ENCODE results near the gene EFCAB12.
A peak's percentile ranks its signal among the peaks of the same experiment; 100 is the strongest.

DNA sequence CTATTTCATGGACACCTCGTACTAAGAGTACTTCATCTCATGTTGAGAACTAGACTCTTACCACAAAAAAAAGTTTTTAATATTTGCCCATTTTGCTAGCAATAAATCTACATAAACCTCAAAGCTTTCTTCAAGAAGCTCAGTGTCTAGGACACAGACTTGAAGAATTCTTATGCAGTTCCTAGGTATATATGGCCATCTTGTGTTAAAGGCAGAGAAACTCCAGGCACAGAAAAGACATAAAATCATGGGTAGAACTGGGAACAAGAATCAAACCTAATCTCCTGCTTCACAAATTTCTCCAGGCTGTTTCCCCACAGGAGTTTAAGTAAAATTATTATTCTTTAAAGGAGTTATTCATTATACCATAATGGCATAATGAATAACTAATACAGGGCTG is 6.9 kb upstream of the EFCAB12 start:
- TF ChIP-seq RAD21 (IDR thresholded peaks at IDR 0.05; ENCODE audit: insufficient read depth, low read depth, low read length) (peak; percentile 53), SREBF2 (IDR thresholded peaks at IDR 0.05; ENCODE audit: low read length) (no peak), GABPA (IDR thresholded peaks at IDR 0.05; ENCODE audit: low read depth) (no peak)
- TF ChIP-seq, protein P1, sequence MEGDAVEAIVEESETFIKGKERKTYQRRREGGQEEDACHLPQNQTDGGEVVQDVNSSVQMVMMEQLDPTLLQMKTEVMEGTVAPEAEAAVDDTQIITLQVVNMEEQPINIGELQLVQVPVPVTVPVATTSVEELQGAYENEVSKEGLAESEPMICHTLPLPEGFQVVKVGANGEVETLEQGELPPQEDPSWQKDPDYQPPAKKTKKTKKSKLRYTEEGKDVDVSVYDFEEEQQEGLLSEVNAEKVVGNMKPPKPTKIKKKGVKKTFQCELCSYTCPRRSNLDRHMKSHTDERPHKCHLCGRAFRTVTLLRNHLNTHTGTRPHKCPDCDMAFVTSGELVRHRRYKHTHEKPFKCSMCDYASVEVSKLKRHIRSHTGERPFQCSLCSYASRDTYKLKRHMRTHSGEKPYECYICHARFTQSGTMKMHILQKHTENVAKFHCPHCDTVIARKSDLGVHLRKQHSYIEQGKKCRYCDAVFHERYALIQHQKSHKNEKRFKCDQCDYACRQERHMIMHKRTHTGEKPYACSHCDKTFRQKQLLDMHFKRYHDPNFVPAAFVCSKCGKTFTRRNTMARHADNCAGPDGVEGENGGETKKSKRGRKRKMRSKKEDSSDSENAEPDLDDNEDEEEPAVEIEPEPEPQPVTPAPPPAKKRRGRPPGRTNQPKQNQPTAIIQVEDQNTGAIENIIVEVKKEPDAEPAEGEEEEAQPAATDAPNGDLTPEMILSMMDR (IDR thresholded peaks at IDR 0.05 in 2 of 3, conservative IDR thresholded peaks at IDR 0.05 in 1 of 3; ENCODE audit: control insufficient read depth in 2 of 3, extremely low read depth in 1 of 3, insufficient read depth in 1 of 3, low read depth in 3 of 3, low read length in 3 of 3) = peak in 1 of 3 experiments; percentile 53; a peak in 2 of 6 replicates

Measured in GM12878 (cell line).